Hepatocyte (in vitro differentiated cells): Measurements from ENCODE around the gene OR2F2.

Experiments used
- CTCF ChIP-seq: fragments of 200-600 bp; sonication (generic); IDR thresholded peaks from 2 replicates; pipeline ENCODE4 v1.5.1; 2016; ENCODE audit warnings: antibody characterized with exemption, mild to moderate bottlenecking; ENCODE audit not compliant: poor library complexity
- EZH2 ChIP-seq: fragments of 200-600 bp; sonication (generic); IDR thresholded peaks from 2 replicates; pipeline ENCODE4 v1.6.1; 2016; ENCODE audit warnings: antibody characterized with exemption, mild to moderate bottlenecking, borderline replicate concordance

- no peak for TF ChIP-seq CTCF
- TF ChIP-seq EZH2, result no peak
These were observed 3.6 kb downstream of the OR2F2 start for GRCh38 chr7:143938379-143939243.
